ENCODE data around the gene C3orf18. TPM values are rescaled to one million over a fixed set of nuclear protein-coding genes. Genes with fewer than 3 reads are reported as not detected.

Gene C3orf18
- total and polyA plus RNA-seq, 7 donors: 1.8 to 28.0 (median 13.3) TPM

DNA sequence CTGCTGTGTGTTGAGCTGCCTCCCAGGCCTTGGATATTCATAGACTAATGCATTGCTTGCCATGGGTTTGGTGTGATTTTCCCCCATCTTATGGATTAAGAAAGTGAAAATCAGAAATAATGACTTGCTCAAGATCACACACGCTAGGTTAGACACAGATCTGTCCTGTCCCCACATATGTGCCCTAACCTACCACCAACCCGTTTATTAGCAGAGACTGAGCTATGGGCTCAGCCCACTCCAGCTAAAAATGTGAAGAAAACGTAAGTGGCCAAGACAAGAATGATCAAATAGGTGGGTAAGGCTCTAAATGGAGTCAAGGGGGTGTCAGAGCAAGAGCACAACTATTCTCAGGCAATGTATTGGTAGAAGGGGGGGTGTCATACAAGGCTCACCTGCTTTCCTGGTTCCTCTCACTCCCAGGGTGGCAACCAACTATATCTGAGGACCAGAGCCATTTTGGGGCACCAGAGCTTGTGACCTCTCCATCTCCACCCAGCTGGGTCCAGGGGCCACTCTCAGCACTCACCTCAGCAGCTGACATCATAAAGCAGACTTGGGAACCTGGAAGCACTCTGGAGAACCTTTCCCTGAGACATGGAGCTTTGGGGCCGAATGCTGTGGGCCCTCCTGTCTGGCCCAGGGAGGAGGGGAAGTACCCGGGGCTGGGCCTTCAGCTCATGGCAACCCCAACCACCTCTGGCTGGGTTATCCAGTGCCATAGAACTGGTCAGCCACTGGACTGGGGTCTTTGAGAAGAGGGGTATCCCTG lies 3.1 kb upstream of the C3orf18 start:
- WGBS, 2 donors: 86 to 87% methylated on average over 5 of the region's 5 CpGs
- peak overlapping the region in 1 of 4 donors; percentile 86 for H3K4me3 ChIP-seq
- intact Hi-C loops (cut with DNase I): loop anchor here (5.0 kb wide), 1 partner anchor 102 kb away; the partner anchor contains the start of gene DOCK3
- no peak for DNase-seq
- peak overlapping the region in 3 of 4 donors; percentile 87 to 94 (median 89) for H3K27ac ChIP-seq
- peaks cover 0 to 45% (median 35%) of the 10 kb centered on the region in 4 donors for H3K4me1 ChIP-seq
- no peaks in the 10 kb centered on the region for H3K27me3 ChIP-seq
- no peaks in the 10 kb centered on the region for H3K9me3 ChIP-seq
- TF ChIP-seq, protein P1, sequence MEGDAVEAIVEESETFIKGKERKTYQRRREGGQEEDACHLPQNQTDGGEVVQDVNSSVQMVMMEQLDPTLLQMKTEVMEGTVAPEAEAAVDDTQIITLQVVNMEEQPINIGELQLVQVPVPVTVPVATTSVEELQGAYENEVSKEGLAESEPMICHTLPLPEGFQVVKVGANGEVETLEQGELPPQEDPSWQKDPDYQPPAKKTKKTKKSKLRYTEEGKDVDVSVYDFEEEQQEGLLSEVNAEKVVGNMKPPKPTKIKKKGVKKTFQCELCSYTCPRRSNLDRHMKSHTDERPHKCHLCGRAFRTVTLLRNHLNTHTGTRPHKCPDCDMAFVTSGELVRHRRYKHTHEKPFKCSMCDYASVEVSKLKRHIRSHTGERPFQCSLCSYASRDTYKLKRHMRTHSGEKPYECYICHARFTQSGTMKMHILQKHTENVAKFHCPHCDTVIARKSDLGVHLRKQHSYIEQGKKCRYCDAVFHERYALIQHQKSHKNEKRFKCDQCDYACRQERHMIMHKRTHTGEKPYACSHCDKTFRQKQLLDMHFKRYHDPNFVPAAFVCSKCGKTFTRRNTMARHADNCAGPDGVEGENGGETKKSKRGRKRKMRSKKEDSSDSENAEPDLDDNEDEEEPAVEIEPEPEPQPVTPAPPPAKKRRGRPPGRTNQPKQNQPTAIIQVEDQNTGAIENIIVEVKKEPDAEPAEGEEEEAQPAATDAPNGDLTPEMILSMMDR (IDR thresholded peaks at IDR 0.05): no peak
- TF ChIP-seq POLR2AphosphoS5 (IDR thresholded peaks at IDR 0.05) (no peak), EP300 (IDR thresholded peaks at IDR 0.05) (no peak)
- H3K36me3 ChIP-seq: peaks cover 0 to 9% (median 2%) of the 10 kb centered on the region in 4 donors

DNA sequence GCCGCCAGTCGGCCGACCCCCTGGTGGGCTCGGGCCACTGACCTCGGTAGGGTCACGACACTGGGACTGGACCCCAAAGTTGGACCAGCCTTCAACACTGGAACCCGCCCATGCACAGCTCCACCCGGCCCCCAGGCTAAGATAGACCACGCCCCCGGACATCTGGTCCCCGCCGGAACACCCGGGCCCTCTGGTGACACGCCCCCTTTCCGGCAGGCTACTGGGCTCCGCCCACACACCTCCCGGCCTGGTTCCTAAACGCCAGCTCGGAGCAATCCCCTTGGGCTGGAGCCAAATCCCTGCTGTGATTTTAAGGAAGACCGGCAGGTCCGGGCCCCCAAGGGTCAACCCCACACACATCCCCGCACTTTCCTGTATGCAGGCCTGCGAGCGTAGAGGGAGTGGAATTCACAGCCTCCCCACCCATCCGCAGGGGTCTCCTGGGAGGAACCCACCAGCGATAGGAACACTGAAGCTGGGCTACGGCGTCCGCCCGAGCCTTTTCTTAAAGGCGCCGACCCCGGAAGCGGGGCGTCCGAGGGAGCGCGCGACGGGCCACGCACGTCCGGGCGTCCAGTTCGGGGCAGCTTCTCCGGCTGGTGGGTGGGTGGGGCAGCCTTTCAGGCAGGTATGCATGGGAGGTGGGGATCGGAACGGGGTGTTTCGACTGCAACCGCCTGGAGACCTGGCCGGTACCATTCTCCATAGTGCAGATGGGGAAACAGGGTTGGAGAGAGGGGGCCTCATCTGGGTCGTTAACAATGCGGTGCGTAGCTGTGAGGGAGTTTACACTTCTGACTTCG lies 1.6 kb upstream of the C3orf18 start, which contains the start of gene HEMK1:
Gene HEMK1, plus strand, starts transcription at position 576 of the 803 bp plus-strand sequence. CDS start 1,583 bp downstream, outside the sequence.
- Histone ChIP-seq H3K36me3 (peaks cover 0 to 18% (median 2%) of the 10 kb centered on the region in 4 donors), H3K4me3 (peak within 1 kb of the TSS; percentile 62 to 86 (median 75)), H3K4me1 (peaks cover 0 to 45% (median 35%) of the 10 kb centered on the region in 4 donors), H3K27me3 (no peaks in the 10 kb centered on the region), H3K27ac (peak within 1 kb of the TSS; percentile 87 to 94 (median 89)), H3K9me3 (no peaks in the 10 kb centered on the region)
- DNase-seq: peak; percentile 99
- TF ChIP-seq EP300 (IDR thresholded peaks at IDR 0.05): peak in 2 of 4 donors; percentile 66 to 89
- peak; percentile 72 to 81 for TF ChIP-seq POLR2A (IDR thresholded peaks at IDR 0.05)
- peak; percentile 88 to 94 (median 92) for TF ChIP-seq POLR2AphosphoS5 (IDR thresholded peaks at IDR 0.05)
- TF ChIP-seq, protein P1 (IDR thresholded peaks at IDR 0.05): no peak
- WGBS, 2 donors: 0 to 1% methylated on average over 55 of the region's 55 CpGs
- intact Hi-C loops (cut with DNase I): loop anchor here (1.0 to 5.0 kb wide), 2 partner anchors 31 to 818 kb away; partner anchors contain the start of gene MANF

DNA sequence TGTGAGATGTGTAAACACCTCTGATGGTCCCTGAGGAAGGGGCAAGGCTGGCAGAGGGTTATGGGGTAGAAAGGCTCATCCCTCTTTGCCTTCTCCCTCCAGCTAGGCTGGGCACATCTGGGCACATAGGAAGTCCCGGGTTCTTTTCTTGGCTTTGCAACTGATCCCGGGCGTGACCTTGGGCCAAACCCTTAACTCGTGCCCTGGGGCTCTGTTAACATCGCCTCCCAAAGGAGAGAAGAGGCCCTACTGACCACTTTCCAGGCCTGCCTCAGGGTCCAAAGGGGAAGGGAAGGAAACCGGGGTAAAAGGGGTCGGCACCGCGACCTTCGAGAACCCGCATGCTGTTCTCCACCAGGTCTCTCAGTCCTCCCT lies 549 bp downstream of the C3orf18 start:
- peaks cover 0 to 12% (median 0%) of the 10 kb centered on the region in 4 donors for H3K36me3 ChIP-seq
- peak overlapping the region; percentile 53 to 86 (median 67) for H3K4me3 ChIP-seq
- intact Hi-C loops (cut with DNase I): loop anchor here (5.0 kb wide), 1 partner anchor 820 kb away; the partner anchor contains the start of gene MANF
- DNase-seq: no peak
- TF ChIP-seq POLR2A (IDR thresholded peaks at IDR 0.05) (no peak), POLR2AphosphoS5 (IDR thresholded peaks at IDR 0.05) (no peak), EP300 (IDR thresholded peaks at IDR 0.05) (no peak)
- TF ChIP-seq, protein P1 (IDR thresholded peaks at IDR 0.05): no peak
- 6 to 19% methylated on average over 11 of the region's 11 CpGs for WGBS, 2 donors
- H3K27me3 ChIP-seq: no peaks in the 10 kb centered on the region
- no peaks in the 10 kb centered on the region for H3K9me3 ChIP-seq
- peak overlapping the region; percentile 87 to 94 (median 89) for H3K27ac ChIP-seq
- peaks cover 0 to 36% (median 30%) of the 10 kb centered on the region in 4 donors for H3K4me1 ChIP-seq

DNA sequence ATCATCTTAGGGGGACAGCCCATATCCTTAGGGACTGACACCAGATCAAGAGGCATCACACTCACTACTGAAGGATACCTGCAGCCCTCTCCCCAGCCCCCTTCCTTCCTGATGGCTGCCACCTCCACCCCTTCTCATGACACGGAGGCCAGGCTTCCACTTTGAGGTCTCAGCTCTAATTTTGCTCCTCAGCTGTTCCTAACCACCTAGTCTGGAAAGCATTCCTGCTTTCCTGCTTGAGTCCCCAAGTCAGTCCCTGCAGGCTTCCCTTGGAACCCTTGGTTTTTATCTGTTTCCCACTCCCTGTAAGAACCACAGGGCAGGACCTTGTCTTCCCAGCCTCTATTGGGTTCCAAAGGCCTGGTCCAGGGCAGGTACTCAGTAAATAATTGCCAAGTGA lies 3.2 kb downstream of the C3orf18 start:
- Histone ChIP-seq H3K4me1 (peaks cover 0 to 22% (median 18%) of the 10 kb centered on the region in 4 donors), H3K27ac (no peak overlapping the region), H3K27me3 (no peaks in the 10 kb centered on the region), H3K4me3 (no peak overlapping the region), H3K9me3 (no peaks in the 10 kb centered on the region), H3K36me3 (peaks cover 0 to 12% (median 0%) of the 10 kb centered on the region in 4 donors)
- 82 to 86% methylated on average over 1 of the region's 1 CpG for WGBS, 2 donors
- DNase-seq: no peak
- TF ChIP-seq, protein P1 (IDR thresholded peaks at IDR 0.05): no peak
- TF ChIP-seq EP300 (IDR thresholded peaks at IDR 0.05) (no peak), POLR2AphosphoS5 (IDR thresholded peaks at IDR 0.05) (no peak), POLR2A (IDR thresholded peaks at IDR 0.05) (no peak)
- intact Hi-C loops (cut with DNase I): no loop called here

Data from sigmoid colon (tissue), 7 donors.